HG03139 (cell line): ENCODE results near the gene ROR2.
"Not testable (repeated sequence)": the region's sequence is repeated elsewhere in the genome, so short reads cannot be mapped to it uniquely, and the experiment has no call there.

Source experiments
- ATAC-seq: cut with Tn5 transposase; IDR thresholded peaks from one replicate; pipeline ENCODE4 v1.9.1; 2021; ENCODE audit not compliant: unreplicated experiment

The ROR2 gene

DNA sequence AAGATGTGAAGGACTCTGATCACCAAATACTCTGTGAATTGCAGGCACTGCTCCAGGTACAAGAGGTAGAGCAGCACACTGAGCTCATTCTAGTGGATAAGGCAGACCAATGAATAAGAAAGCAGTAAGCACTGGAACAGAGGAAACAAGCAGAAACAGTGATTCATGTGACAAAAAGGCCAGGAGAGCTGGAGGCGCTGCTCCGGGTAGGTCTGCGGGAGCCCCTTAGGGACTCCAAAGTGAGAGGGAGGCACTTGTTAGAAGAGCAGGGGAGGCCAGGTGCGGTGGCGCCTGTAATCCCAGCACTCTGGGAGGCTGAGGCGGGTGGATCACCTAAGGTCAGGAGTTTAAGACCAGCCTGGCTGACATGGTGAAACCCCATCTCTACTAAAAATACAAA lies 294.8 kb downstream of the ROR2 start:
- no peak for ATAC-seq

DNA sequence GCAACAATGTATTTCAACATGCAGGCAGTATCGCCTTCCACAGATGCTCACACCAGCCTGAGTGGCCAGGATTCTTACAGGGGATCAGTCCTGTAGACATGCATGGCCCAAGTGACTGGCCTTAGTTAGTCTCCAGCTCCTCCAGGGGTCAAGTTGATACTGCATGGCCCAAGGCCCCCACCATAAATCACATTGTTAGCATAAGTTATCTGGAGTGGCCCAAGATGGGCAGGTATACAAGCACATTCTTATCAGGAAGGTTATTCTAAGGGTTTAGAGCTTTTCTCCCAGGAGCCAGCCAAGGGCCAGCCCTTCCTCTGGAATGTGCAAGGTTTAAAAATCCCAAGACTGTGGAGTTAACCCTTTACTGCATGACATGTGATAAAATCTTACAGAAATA lies 295.5 kb downstream of the ROR2 start:
- no peak for ATAC-seq

DNA sequence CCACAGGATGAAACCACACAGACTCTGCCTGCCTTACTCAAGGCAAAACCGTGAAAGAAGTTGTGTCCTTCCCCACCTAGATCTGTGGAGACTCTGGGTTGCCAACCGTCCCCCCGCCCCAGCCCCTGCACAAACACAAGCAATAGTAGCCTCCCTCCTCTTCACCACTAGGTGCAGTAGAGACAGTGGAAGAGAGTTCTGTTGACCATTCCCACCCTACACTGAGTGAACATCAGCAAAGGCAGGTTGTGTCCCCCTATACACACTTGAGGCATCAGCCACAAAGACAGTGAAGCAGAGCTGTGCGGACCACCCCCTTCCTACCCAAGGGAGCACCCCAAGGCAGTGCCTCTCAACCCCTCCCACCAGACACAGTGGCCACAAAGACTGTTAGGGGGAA lies 302.7 kb downstream of the ROR2 start:
- ATAC-seq, result no peak

DNA sequence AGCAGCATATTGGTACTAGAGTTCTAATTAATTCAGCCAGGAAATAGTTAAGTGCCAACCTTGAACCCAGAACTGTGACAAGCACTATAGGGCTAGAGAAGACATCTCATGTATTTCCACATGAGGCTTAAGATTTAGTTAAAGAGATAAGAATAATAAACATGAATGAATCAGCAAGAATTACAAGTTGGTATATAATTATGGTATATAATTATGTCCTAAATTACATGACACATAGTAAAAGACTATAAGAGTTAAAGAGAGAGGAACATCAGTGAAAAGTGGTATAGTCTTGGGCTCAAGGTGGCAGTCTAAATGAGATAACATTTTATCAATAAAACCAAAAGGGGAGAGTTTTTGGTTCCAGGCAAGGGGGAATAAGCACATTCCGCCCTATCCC lies 303.3 kb downstream of the ROR2 start:
- ATAC-seq, result no peak

DNA sequence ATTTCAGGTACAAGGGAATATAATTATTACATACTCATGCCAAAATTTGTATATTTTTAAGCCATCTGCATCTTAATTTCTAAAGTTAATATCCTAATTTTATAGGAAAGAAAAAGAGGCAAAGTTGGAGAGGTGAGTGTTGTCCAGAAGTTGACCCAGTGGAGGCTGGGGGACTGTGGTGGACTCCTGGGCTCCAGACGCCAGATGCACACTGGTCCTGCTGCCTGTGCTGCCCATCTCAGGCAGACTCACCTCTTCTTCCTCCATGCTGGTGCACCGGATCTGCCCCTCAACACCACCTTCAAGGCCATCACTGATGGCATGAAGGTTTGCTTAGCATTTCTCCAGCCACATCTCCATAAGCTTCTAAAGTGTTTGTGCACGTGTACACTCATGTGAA lies 305.6 kb downstream of the ROR2 start:
- ATAC-seq, result no peak

DNA sequence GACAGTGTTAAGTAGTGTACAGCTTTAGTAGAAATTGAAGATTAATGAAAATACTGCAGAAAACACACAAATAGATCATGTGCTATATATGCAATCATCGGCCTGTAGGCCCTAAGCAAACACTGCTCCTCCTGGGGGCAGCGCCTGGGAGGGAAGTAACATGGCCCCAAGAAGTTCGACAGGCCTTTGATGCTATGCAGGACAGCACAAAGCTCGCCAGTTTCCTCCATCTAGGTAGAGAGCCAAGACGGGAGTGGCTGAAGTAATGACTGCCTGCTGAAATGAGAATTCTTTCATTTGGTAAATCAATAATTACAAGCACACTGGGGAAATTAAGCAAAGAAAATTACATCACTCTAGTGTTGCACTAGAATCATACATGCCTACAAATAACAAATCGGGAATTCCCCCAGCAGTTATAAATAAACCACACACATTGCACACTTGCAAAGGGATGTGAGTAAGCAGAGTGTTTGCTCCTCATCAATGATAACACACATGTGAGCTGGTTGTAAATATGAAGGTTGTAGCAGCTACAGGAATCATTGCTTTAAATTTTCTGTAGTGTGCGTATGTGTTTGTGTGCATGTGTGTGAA lies 306.4 kb downstream of the ROR2 start:
- no peak for ATAC-seq

DNA sequence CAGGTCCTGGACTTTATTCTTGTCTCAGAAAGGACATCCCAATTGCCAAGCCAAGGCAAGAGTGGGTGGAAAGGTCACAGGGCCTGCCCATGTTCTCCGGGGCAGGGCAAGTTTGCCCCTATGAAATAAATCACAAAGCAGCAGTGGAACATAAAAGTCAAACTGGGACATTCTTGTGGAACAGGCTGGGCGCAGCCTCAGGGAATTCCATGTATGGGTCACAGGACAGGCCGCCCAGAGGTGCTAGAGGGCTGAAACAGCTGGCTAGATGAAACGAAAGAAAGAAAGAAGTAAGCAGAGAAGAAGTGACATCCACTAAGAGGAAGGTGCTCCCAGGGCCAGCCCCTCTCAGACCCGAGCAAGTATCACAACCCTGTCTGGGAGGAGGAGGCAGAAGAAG lies 307.3 kb downstream of the ROR2 start:
- ATAC-seq, result no peak

DNA sequence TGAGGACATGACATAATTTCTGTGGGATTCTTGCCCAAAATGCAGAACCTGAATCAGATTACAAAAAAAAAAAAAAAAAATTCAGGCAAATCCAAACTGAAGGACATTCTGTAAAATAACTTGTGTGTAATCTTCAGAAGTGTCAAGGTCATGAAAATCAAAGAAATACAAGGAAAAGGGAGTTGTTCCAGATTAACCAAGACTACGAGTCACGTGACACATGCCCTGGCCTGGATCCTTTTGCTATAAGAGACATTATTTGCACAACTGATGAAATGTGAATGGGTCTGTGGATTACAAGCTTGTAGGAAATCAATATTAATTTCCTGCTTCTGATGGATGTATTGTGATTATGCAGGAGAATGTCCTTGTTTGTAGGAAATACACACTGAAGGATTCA lies 309.6 kb downstream of the ROR2 start:
- no peak for ATAC-seq

DNA sequence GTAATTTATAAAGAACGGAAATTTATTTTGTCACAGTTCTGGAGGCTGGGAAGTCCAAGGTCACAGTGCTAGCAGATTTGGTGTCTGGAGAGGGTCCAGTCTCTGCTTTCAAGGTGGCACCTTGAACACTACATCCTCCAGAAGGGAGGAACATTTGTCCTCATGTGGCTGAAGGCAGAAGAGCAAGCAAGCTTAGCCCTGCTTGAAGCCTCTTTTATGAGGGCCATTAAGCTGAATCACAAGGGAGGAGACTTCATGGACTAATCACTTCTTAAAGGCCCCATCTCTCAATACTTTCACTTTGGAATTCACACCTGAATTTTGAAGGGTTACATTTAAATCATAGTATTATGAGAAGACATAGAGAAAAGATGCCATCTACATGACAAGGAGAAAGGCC lies 311.0 kb downstream of the ROR2 start:
- no peak for ATAC-seq

DNA sequence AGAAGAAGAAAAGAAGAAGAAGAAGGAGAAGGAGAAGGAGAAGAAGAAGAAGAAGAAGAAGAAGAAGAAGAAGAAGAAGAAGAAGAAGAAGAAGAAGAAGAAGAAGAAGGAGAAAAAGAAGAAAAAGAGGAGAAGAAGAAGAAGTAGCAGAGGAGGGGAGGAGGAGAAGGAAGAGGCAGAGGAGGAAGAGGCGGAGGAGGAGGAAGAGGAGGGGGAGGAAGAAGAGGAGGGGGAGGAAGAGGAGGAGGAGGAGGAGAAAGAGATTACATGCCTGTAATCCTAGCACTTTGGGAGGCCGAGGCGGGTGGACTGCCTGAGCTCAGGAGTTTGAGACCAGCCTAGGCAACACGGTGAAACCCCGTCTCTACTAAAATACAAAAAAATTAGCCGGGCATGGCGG lies 315.2 kb downstream of the ROR2 start:
- not testable (repeated sequence) for ATAC-seq

DNA sequence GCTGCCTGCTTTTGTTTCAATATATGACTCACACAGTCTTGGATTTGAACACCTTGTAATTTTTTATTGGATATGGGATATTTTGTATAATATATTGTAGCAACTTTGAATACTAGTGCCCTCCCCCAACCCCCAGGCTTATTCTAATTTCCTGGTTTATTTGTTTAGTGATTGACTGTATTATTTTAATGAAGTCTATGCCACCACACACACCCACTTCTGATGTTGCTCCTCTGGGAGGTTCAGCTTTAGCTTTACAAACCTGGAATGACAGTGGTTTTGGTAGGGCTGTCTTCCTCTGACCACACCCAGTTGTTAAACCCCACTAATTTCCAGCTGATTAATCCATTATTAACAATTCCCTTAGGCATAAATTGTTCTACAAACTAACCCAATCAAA lies 320.3 kb downstream of the ROR2 start:
- no peak for ATAC-seq

DNA sequence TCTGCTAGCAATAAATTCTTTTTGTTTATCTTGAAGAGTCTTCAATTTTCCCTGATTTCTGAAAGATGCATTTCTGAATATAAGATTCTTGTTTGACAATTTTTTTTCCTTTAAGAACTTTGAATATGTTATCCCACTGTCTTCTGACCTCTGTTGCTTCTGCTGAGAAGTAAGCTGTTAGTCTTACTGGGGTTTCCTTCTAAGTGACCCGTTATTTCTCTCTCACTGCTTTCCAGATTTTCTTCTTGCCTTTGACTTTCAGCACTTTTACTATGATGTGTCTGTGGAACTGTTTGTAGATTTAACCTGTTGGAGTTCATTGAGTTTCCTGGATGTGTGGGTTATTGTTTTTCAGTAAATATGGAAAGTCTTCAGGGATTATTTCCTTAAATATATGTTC lies 321.1 kb downstream of the ROR2 start:
- no peak for ATAC-seq

DNA sequence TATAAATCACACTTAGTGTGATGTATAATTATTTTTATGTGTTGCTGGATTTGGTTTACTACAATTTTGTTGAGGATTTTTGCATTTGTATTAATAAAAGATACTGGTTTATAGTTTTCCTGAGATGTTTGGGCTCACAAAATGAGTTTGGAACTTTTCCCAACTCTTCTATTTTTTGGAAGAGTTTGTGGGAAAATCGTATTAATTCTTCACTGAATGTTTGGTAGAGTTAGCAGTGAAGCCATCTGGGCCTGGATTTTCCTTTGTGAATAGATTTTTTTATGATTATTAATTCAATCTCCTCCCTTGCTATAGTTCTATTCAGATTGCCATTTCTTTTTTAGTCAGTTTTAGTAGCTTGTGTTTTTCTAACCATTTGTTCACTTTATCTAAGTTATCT lies 324.7 kb downstream of the ROR2 start:
- ATAC-seq, result no peak

DNA sequence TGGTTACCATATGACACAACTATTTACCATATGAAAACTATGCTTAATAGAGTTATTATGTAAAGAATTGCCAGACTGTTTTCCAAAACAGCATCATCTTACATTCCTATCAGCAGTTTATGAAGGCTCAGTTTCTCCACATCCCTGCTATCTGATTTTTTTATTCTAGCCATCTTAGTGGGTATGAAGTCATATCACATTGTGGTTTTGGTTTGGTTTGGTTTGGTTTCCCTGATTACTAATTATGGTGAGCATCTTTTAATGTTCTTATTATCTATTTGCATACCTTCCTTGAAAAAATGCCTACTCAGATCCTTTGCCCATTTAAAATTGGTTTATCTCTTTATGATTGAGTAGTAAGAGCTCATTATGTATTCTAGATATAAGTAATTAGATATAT lies 327.0 kb downstream of the ROR2 start:
- no peak for ATAC-seq

DNA sequence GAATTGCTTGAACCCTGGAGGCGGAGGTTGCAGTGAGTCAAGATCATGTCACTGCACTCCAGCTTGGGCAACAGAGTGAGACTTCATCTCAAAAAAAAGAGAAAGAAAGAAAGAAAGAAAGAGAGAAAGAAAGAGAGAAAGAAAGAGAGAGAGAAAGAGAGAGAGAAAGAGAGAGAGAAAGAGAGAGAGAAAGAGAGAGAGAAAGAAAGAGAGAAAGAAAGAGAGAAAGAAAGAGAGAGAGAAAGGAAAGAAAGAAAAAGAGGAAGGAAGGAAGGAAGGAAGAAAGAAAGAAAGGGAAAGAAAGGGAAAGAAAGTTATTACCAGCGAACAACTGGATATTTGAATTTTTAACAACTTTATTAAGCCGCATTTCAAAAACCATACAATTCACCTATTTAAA lies 327.9 kb downstream of the ROR2 start:
- not testable (repeated sequence) for ATAC-seq

DNA sequence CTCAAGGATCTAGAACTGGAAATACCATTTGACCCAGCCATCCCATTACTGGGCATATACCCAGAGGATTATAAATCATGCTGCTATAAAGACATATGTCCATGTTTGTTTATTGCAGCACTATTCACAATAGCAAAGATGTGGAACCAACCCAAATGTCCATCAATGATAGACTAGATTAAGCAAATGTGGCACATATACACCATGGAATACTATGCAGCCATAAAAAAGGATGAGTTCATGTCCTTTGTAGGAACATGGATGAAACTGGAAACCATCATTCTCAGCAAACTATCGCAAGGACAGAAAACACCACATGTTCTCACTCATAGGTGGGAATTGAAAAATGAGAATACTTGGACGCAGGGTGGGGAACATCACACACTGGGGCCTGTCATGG lies 336.0 kb downstream of the ROR2 start:
- not testable (repeated sequence) for ATAC-seq

DNA sequence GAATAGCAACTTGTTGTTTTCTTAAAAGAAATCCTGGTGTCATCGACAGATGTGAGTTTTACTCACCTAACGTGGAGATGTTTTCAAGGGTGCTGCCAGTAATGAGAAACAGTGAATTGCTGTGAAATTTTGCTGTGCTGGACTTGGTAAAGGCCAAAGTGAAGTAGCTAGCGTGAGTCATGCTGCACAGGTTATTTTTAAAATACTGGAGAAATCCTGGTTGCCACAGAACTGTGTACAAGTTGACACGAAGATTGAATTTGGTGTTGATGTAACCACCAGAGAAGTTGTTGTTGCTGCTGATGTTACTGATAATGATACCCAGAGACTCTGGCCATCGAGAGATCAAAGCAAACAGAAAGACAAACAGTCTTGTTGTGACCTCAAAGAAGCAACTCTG lies 338.4 kb downstream of the ROR2 start:
- ATAC-seq, result no peak

DNA sequence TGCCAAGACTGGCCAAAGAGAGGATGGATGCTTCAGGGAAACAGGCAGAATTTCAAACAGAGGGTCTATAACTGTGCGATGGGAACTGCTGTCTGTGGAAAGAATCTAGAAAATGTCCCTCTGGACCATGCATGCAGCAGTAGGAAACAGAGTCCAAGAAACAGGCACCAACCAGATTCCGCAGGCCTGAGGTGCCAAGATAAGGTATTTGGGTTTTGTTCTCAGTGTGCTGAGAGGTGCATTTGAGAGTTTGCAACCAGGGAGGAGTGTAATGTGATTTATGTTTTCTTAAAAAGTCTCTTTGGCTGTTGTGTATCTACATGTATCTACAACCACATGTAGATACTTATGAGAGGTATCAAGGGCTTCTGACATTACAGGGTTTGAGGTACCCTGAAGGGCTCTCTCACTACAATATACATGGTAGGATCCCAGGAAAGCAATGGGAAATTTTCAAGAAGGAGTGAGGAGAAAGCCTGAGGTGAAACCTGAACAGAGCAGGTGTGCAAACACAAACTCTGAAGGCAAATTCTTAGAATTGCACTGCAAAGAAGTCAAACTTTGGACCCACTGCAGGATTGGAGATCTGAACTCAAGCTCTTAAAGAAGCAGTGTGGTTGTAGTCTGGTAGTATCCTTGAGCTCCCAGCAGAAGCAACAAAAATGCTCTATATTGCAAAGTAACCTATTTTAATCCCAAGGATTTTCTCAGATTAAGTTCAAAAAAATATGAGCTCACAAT lies 343.6 kb downstream of the ROR2 start:
- no peak for ATAC-seq

DNA sequence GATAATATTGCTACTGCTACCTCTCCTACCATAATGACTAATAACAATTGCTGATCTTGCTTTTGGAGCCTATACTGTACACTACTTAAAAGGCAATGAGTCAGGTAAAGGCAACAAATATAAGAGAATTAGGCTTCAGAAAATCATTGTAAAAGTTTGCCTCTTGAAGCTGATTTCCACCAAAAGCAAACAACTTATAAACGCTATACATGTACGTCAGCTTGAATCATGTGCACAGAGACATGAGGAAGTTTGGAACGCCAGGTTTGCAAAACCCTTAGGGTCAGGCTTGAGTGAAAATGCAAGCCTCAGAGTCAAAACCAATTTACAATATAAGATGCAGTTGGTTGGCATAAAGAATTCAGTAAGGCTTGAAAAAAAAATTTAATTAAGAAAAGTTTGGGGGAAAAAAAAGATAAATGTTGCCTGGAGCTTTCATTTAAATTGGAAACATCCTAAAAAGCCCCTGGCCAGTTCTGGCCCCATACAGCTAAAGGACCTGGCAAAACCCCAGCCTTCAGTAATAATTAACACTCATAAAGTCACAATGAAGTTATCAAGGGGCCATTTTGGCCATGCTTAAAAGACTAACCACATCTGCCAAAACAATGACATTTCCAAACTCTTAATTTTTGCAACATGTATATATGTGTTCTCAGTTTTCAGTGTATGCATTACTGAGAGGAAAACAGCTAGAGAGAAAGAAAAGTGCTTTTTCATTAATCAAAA lies 345.4 kb downstream of the ROR2 start:
- no peak for ATAC-seq

DNA sequence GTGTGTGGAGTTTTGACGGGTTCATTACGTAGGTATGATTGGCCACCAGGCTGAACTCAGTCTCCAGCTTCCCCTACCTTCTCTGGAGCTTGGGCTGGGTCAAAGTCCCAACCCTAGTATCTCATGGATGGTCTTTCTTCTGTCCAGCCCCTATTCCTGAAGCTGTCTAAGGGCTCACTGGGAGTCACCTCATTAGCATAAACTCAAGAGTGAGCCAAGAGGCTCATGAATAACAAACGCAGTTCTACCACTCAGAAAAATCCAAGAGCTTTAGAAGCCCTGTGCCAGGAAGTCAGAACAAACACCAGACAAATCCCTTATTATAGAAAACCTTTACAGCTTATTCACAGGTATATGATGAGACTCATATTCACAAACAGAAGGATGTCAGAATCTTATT lies 346.1 kb downstream of the ROR2 start:
- ATAC-seq, result no peak

DNA sequence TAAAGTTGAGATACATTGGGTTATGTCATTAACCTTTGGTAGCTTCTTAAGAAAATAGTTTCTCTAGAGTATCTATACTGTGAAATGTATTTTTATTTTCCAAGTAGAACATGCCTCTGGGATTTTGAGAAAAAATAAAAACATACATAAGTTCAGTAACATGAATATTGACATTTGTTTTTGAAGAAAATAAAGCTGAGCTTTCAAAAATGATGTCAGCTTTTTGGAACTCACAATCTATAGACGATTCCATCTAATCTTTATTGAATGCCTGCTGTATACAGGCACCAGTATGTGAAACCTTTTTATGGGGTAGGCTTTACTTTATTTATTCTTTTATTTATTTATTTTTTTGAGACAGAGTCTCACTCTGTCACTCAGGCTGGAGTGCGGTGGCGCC lies 350.5 kb downstream of the ROR2 start:
- no peak for ATAC-seq

DNA sequence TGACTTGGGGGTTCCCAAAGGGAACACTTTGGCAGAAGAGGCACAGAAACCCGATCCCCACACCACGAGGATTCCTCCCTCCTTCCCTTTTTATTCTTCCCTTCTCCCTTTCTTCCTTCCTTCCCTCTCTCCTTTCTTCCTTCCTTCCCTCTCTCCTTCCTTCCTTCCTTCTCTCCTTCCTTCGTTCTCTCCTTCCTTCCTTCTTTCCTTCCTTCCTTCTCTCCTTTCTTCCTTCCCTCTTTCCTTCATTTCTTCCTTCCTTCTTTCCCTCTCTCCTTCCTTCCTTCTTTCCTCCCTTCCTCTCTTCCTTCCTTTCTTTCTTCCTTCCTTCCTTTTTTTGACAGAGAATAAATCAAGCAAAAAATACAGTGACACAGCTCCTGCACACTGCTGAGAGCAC lies 358.4 kb downstream of the ROR2 start:
- no peak for ATAC-seq
